HG02588 (cell line): ENCODE results near the gene TRUB2.

ENCODE experiments used
- ATAC-seq: cut with Tn5 transposase; IDR thresholded peaks from one replicate; pipeline ENCODE4 v1.9.1; 2021; ENCODE audit warnings: mild to moderate bottlenecking, moderate library complexity; ENCODE audit not compliant: unreplicated experiment

The TRUB2 gene

GRCh38 chr9:128322404-128323211, at the start of gene TRUB2, which contains the start of gene COQ4:
TRUB2 (minus strand) TSS chr9:128322447; CDS start chr9:128322408, 39 bp downstream.
COQ4 (plus strand) TSS chr9:128322839; CDS start chr9:128322859, 20 bp downstream.
- peak; percentile 78 for ATAC-seq

DNA sequence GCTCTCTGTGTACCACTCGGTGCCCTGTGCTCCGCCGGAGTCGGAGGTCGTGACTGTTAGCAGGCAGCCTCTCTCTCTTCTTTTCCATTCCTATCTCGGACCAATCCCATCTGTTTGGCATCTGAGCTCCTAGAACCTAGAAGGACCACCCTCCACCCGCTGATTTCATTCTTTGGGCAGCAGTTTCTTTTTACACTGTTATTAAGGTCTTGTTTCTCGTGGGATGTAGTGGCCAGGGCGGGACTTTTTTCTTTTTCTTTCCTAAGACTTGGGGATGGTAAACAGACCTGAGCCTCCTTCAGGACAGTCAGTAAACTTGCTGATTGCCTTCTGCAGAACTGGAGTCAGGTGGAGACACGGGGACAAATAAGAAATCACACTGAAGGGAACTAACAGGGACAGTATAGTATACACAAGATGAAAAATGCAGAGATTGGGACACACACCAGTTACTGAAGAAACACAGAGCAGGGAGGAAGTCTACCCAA, 49.4 kb upstream of the TRUB2 start:
- no peak for ATAC-seq

GRCh38 chr9:128370752-128371629, 48.7 kb upstream of the TRUB2 start, which contains the start of gene URM1:
URM1 (plus strand) TSS chr9:128371374; CDS start chr9:128371381, 7 bp downstream.
- peak; percentile 81 for ATAC-seq

DNA sequence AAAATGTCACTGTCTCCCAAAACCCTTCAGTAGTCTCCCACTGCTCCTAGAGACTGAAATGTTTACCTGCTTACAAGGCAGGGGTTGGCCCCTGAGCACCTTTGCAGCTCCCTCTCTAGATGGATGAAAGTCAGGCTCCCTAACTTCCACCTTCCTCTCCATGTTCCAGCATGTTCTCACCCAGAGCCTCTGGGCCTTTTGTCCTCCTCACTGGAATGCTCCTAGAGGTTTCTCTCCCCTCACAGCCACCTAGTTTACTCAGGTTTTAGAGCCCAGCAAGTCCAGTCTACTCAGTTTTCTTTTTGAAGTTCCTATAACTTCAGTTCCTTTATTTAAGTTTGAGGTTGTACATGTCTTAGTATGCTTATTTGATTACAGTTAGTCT, 48.1 kb upstream of the TRUB2 start:
- ATAC-seq, result no peak

DNA sequence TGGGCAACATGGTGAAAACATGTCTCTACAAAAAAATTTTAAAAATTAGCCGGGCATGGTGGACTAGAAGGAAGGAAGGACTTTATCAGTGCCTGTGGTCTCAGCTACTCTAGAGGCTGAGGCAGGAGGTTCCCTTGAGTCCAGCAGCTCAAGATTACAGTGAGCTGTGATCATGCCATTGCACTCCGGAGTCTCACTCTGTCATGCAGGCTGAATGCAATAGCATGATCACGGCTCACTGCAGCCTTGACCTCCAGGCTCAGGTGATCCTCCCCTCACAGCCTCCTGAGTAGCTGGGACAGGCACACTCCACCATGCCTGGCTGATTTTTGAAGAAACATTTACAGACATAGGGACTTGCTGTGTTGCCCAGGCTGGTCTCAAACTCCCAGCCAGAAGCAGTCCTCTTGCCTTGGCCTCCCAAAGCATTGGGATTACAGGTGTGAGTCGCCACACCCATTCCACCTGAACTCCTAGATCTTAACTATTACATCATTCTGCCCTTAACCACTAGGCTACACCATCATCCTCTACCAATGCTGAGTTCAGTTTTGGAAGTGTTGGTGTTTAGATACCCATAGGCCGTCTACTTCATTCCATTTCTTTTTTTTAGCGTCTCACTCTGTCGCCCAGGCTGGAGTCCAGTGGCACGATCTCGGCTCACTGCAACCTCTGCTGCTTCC, 46.9 kb upstream of the TRUB2 start:
- no peak for ATAC-seq

DNA sequence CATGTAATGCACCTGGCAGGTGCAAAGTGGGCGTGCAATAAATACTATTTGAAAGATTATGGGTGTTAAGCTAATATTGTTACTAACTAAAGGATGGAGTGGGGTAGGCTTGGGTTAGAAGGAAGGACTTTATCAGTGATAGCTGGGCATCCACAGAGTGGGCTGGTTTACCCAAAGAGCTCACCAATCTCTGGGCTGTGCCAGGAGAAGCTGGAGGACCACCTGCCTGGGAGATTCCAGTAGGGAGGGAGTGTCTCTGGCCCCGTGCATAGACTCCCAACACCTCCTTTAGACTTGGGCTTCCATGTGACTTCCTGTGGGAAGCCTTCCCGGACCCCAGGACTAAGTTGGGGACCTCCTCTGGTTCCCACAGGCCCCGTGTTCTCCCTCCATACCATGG, 43.3 kb upstream of the TRUB2 start:
- ATAC-seq, result no peak

DNA sequence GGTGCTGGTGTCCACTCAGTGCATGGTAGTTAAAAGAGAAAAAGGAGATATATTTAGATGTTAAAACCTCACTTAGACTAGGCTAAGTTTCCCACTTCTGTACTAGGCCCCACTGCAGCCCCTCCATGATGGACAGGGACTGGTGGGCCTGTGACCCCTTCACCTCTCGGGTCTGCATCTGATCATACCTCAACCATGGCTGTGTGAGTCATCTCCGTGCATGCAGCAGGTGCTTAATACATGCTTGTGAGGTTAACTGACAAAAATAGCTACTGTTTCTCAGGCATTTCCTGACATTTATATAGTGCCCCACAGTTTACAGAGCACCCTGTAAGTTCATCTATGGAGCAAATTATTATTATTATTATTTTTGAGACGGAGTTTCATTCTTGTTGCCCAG, 40.5 kb upstream of the TRUB2 start:
- ATAC-seq, result no peak

DNA sequence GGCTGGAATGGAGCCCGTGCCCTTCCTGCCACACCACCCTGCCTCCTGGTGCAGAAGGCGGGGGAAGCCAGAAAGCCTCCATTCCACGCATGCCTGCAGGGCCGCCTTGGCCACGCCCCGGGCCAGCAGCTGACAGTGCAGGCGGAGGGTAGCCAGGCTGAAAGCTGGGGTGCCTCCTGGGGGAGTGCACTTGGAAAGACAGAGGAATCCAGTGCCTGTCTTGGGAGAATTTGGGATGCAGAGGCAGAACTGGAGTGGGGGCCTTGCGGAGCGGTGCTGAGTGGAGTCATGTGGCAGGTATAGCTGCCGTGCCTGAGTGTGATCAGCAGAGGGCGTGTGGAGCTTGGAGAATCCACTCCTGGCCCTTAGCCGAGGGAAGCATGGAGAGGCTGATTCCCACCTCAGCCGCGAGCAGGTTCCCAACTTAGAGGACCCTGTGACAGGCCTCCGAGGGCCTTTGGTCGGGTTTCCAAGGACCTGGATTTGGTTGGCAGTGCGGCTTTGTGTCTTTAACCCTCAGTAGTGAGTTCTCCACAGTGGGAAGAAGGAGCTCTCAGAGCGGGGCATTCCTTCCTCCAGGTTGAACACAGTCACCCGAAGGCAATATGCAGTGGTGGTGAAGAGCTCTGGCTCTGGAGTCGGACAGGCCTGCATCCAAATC, 39.9 kb upstream of the TRUB2 start:
- ATAC-seq, result peak; percentile 61

- no peak for ATAC-seq
Measured at GRCh38 chr9:128361296-128361985, 39.2 kb upstream of the TRUB2 start.

DNA sequence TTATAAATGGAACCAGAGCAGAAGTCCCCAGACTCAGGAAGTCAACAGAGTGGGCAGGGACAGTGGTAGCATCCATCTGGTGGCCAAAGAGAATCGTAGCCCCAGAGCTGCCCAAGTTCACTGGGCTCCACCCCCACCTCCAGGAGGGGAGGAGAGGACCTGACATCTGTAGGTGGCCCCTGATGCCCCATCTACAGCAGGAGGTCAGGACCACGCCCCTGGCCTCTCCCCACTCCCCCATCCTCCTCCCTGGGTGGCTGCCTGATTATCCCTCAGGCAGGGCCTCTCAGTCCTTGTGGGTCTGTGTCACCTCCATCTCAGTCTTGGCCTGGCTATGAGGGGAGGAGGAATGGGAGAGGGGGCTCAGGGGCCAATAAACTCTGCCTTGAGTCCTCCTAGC, 38.6 kb upstream of the TRUB2 start:
- ATAC-seq, result no peak

- no peak for ATAC-seq
Measured at GRCh38 chr9:128358861-128359260, 36.6 kb upstream of the TRUB2 start.

DNA sequence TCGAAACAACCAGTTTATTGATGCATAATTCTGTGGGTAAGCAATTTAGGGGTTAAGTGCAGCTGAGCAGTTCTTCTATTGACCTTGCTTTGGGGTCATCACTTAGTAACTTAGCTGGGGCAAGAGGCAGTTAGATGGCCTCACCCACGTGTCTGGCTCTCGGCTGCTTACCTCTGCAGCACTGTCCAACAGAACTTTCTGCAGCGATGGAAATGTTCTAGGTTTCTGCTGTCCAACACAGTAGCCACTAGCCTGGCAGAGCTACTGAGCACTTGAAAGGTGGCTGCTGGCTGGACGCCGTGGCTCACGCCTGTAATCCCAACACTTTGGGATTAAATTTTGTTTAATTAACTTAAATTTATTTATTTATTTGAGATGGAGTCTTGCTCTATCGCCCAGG, 35.8 kb upstream of the TRUB2 start:
- no peak for ATAC-seq

DNA sequence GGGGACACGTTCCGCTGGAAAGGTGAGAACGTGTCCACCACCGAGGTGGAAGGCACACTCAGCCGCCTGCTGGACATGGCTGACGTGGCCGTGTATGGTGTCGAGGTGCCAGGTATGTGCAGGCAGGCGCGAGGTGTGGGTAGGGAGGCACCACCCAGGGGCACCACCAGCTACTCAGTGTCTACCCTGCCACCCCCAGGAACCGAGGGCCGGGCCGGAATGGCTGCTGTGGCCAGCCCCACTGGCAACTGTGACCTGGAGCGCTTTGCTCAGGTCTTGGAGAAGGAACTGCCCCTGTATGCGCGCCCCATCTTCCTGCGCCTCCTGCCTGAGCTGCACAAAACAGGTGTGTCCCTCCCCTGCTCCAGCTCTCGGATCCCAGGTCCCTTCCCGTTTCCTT, 33.2 kb upstream of the TRUB2 start:
- ATAC-seq, result no peak

- no peak for ATAC-seq
Measured at GRCh38 chr9:128349772-128350171, 27.5 kb upstream of the TRUB2 start.

- ATAC-seq, result no peak
Measured at GRCh38 chr9:128349125-128349524, 26.9 kb upstream of the TRUB2 start.

- no peak for ATAC-seq
Measured at GRCh38 chr9:128344931-128345605, 22.8 kb upstream of the TRUB2 start.

- no peak for ATAC-seq
Measured at GRCh38 chr9:128343855-128344254, 21.6 kb upstream of the TRUB2 start.

DNA sequence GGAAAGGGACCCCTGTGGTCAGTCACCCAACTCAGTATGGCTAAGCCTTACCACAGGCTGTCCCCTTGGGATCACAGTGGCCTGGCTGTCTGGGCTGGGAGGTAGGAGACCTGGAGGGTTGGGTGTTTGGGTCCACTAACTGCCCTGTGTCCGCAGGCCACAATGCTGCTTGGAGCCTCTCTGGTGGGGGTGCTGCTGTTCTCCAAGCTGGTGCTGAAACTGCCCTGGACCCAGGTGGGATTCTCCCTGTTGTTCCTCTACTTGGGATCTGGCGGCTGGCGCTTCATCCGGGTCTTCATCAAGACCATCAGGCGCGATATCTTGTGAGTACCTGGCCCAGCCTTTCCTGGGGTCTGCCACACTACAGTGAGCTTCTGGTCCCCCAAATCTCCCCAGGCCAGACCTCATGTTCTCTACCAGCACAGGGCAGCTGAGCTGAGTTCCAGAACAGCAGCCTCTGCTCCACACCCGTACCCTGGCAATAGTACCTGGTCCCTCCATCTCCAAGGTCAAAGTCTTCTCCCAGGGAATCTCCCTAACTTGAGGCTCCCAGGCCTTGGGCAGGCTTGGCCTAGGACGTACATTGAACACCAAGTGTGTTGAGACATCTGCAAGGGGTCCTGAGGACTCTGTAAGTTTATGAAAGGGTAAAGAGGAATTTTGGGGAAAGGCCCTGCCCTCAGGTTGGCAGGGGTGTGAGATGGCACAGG, 20.9 kb upstream of the TRUB2 start:
- ATAC-seq, result no peak

- no peak for ATAC-seq
Measured at GRCh38 chr9:128341435-128341849, 19.2 kb upstream of the TRUB2 start.
